HG02884 (cell line): Measurements from ENCODE around the gene C2.
"Not testable (repeated sequence)": the region's sequence is repeated elsewhere in the genome, so short reads cannot be mapped to it uniquely, and the experiment has no call there.

ENCODE experiments used
- ATAC-seq: cut with Tn5 transposase; IDR thresholded peaks from one replicate; pipeline ENCODE4 v1.9.1; 2021; ENCODE audit warnings: mild to moderate bottlenecking, moderate library complexity; ENCODE audit not compliant: unreplicated experiment

Gene C2

DNA sequence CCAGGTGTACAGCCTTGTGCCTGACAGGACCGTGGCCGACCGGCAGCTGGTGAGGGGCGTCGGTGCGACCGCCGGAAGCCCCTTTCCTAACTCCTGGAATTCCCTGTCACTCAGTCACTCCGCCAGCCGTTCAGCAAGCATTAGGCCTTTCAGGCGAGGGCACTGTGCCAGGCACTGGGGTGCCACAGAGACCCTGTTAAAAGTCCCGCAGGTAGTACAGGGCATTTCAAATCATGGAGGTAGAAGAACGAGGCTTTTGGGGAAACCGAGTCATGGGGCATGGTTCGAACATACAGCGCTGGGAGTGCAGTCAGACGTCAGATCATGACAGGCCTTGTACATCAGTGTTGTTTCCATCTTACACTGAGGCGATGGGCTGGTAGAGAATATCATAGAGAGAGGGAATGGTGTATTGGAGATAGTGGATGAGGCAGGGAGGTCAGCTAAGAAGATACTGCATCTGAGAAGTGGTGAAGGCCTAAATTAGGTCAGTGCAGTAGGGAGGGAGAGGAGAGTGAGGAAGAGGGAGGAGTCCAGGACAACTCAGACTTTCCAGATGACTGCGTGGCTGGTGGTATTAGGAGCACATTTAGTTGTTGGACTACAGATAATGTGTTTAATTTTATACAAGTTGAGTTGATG is 45.3 kb downstream of the C2 start:
- ATAC-seq = no peak

GRCh38 chr6:31976065-31976464 is 48.5 kb downstream of the C2 start:
- ATAC-seq = not testable (repeated sequence)

DNA sequence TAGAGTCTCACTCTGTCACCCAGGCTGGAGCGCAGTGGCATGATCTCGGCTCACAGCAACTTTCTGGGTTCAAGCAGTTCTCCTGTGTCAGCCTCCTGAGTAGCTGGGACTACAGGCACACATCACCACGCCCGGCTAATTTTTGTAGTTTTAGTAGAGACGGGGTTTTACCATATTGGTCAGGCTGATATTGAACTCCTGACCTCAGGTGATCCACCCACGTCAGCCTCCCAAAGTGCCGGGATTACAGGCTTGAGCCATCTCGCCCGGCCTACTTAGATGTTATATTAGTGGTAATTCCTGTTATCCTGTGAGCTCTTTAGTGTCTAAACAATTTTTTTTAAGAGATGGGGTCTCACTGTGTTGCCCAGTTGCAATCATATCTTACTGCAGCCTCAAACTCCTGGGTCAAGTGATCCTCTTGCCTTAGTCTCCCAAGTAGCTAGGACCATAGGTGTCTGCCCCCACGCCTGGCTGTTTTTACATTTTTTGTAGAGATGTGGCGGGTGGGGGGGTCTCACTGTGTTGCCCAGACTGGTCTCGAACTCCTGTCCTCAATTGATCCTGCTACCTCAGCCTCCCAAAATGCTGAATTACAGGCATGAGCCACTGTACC is 50.4 kb downstream of the C2 start:
- no peak for ATAC-seq

DNA sequence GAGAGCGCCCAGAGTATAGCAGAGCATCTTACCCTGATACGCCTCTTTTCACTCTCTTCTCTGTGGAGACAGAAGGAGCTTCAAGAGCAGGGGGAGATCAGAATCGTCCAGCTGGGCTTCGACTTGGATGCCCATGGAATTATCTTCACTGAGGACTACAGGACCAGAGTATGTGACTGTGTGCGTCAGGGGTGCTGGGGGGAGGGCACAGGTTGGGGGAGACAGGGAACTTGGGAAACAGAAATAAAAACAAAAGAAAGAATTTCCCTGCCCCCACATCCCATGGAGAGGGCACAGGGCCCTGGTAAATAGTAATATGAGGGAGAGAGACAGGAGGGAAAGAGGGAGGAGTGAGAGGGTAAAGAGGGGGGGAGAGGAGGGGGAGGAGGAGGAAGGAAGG is 51.3 kb downstream of the C2 start:
- no peak for ATAC-seq

GRCh38 chr6:31979238-31979898 is 51.9 kb downstream of the C2 start:
- no peak for ATAC-seq

DNA sequence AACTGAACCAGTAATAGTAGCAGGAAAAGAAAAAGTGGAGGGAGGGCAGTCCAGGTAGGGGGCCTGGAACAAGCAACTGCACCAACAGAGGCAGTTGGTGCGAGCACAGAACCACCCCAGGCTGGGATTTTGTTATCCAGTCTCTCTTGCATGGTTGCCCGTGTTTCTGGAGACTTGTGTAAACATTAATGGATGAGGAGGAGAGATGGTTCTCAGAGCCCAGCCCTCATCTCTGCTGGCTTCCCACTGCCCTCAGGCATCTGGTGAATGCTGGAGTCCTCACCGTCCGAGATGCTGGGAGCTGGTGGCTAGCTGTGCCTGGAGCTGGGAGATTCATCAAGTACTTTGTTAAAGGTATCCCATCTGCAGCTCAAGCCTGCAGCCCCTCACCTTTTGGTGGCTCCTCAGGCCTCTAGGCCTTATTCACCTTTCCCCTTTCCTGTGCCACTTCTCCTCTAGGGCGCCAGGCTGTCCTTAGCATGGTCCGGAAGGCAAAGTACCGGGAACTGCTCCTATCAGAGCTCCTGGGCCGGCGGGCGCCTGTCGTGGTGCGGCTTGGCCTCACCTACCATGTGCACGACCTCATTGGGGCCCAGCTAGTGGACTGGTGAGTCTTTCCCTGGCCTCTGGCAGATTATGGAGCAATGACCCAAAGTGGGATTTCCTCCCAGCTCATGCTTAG is 52.8 kb downstream of the C2 start:
- not testable (repeated sequence) for ATAC-seq

- not testable (repeated sequence) for ATAC-seq
Measured at GRCh38 chr6:31980998-31981397, 53.5 kb downstream of the C2 start.

DNA sequence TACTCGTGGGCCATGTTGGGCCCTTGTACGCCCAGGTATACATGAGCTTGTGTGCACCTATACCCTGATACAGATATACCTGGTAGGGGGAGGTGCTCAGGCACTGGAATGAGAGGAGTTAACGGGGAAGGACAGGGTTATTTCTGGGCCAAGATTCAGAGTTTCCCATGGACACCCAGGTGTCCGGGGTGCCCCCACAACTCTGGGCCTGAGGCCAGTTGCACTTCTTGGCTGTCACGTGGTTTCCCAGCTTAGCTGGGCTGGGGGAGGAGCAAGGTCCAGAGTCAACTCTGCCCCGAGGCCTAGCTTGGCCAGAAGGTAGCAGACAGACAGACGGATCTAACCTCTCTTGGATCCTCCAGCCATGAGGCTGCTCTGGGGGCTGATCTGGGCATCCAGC is 54.2 kb downstream of the C2 start, which contains the start of gene C4A:
C4A (plus strand) TSS at position 314 of the 400 bp plus-strand sequence; CDS start at position 365, 51 bp downstream.
- not testable (repeated sequence) for ATAC-seq

GRCh38 chr6:31989363-31989762 is 61.8 kb downstream of the C2 start:
- ATAC-seq = not testable (repeated sequence)

- not testable (repeated sequence) for ATAC-seq
Measured at GRCh38 chr6:31994421-31994820, 66.9 kb downstream of the C2 start.
